Fibroblast of lung (primary cell): Measurements from ENCODE around the gene OR2V2. TPM values are rescaled to one million over a fixed set of nuclear protein-coding genes. Genes with fewer than 3 reads are reported as not detected.

Source experiments
- DNase-seq, 2 donors: peaks; one replicate each; pipeline versions ENCODE4 v3.0.0 to v3.0.0-alpha.2; 2010; ENCODE audit warnings: low read depth in 2 of 2
- H2AFZ ChIP-seq: 2 replicates; pipeline ENCODE4 v1.5.1; 2012; ENCODE audit warnings: low read length, control low read depth, inconsistent platforms
- H3K27ac ChIP-seq: 2 replicates; pipeline ENCODE4 v1.5.1; 2011; ENCODE audit warnings: low read length, control low read depth; ENCODE audit not compliant: insufficient read depth
- H3K27me3 ChIP-seq: 2 replicates; pipeline ENCODE4 v1.5.1; 2011; ENCODE audit warnings: mild to moderate bottlenecking, low read length; ENCODE audit not compliant: control insufficient read depth, insufficient read depth
- H3K36me3 ChIP-seq: 2 replicates; pipeline ENCODE4 v1.5.1; 2011; ENCODE audit warnings: low read length; ENCODE audit not compliant: control insufficient read depth, insufficient read depth
- H3K4me1 ChIP-seq: 2 replicates; pipeline ENCODE4 v1.5.1; 2011; ENCODE audit warnings: low read length; ENCODE audit not compliant: control insufficient read depth, insufficient read depth; ENCODE audit errors: extremely low read depth
- H3K4me2 ChIP-seq: 2 replicates; pipeline ENCODE4 v1.5.1; 2011; ENCODE audit warnings: low read length, control low read depth; ENCODE audit not compliant: insufficient read depth; ENCODE audit errors: extremely low read depth
- H3K4me3 ChIP-seq, 4 experiments: fragments of 200-600 bp in 1 of 4; sonication (generic) in 1 of 4; replicated peaks in 1 of 4; 2 replicates each; pipeline ENCODE4 v1.5.1; 2011 to 2016; ENCODE audit warnings: low read length in 4 of 4, low read depth in 3 of 4, mild to moderate bottlenecking in 3 of 4, control low read depth in 2 of 4, inconsistent platforms in 1 of 4, mixed read lengths in 1 of 4; ENCODE audit not compliant: insufficient read depth in 1 of 4; ENCODE audit errors: control extremely low read depth in 1 of 4
- H3K79me2 ChIP-seq: 2 replicates; pipeline ENCODE4 v1.5.1; 2012; ENCODE audit warnings: mild to moderate bottlenecking, low read length, inconsistent platforms; ENCODE audit not compliant: control insufficient read depth, insufficient read depth
- H3K9ac ChIP-seq: 2 replicates; pipeline ENCODE4 v1.5.1; 2011; ENCODE audit warnings: mild to moderate bottlenecking, low read length, control low read depth; ENCODE audit not compliant: insufficient read depth
- H3K9me3 ChIP-seq: 2 replicates; pipeline ENCODE4 v1.5.1; 2012; ENCODE audit warnings: low read depth, low read length; ENCODE audit not compliant: control insufficient read depth, insufficient read depth
- H4K20me1 ChIP-seq: 2 replicates; pipeline ENCODE4 v1.5.1; 2011; ENCODE audit warnings: low read length; ENCODE audit not compliant: control insufficient read depth, insufficient read depth; ENCODE audit errors: extremely low read depth
- EZH2 ChIP-seq: IDR thresholded peaks from 2 replicates; pipeline ENCODE4 v1.5.1; 2012; ENCODE audit warnings: low read length, control low read depth, mild to moderate bottlenecking; ENCODE audit errors: missing control alignments
- polyA plus RNA-seq, 2 donors: library from polyadenylated mRNA; depleted of rRNA in 1 of 2; stranded (reverse) in 1 of 2; unstranded in 1 of 2; fragments of >200 nt; gene quantifications; 2 replicates each; pipeline ENCODE4 v1.2.1, GENCODE V29; 2011 to 2012; ENCODE audit warnings: missing spikeins in 1 of 2
- total RNA-seq: library from RNA; depleted of rRNA; stranded (reverse); fragments of >200 nt; gene quantifications from 2 replicates; pipeline ENCODE4 v1.2.1, GENCODE V29; 2014
- TF ChIP-seq, protein P1 (sequence below), 2 donors: IDR thresholded peaks in 1 of 2; conservative IDR thresholded peaks in 1 of 2; 1 replicate in 1 of 2; 2 replicates in 1 of 2; pipeline ENCODE4 v1.5.1; 2011 to 2012; ENCODE audit warnings: low read length in 2 of 2, control low read depth in 1 of 2, inconsistent platforms in 1 of 2, low read depth in 1 of 2, mild to moderate bottlenecking in 1 of 2

Gene OR2V2
- total and polyA plus RNA-seq, 2 donors (not counting 1 experiment from before 2014, with no cell fraction given): not detected

DNA sequence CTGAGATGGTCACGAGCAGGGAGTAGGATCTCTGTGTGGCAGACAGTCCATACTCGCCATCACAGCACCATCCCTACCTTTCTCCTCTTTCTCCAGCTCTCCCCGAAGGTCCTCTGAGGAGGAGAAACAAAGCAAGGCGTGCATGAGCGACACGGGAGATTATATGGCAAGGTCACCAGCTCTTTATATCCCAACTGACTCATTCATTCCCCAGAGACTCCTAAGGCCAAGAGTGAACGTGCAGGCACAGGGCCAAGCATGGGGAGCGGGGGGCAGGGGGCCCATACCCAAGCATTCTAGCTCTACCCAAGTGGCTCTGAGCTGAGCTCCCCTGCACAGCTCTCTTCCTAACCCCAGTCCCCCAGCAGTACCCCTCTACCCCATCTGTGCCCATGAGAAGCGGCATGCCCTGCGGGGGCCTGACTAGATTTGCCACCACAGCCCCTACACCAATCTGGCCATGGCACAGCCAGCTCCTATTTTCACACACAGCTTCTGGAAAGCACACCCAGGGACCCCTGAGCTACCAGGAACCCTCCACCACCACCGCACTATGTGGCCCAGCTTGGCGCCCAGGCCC lies 50.8 kb downstream of the OR2V2 start:
- no peaks in the 10 kb centered on the region for H3K27me3 ChIP-seq
- no peaks in the 10 kb centered on the region for H4K20me1 ChIP-seq
- DNase-seq: no peak
- no peak overlapping the region for H3K9ac ChIP-seq
- H3K9me3 ChIP-seq: no peaks in the 10 kb centered on the region
- no peak overlapping the region for H3K4me2 ChIP-seq
- no peak overlapping the region for H3K27ac ChIP-seq
- no peak overlapping the region for H3K4me3 ChIP-seq
- TF ChIP-seq, protein P1, sequence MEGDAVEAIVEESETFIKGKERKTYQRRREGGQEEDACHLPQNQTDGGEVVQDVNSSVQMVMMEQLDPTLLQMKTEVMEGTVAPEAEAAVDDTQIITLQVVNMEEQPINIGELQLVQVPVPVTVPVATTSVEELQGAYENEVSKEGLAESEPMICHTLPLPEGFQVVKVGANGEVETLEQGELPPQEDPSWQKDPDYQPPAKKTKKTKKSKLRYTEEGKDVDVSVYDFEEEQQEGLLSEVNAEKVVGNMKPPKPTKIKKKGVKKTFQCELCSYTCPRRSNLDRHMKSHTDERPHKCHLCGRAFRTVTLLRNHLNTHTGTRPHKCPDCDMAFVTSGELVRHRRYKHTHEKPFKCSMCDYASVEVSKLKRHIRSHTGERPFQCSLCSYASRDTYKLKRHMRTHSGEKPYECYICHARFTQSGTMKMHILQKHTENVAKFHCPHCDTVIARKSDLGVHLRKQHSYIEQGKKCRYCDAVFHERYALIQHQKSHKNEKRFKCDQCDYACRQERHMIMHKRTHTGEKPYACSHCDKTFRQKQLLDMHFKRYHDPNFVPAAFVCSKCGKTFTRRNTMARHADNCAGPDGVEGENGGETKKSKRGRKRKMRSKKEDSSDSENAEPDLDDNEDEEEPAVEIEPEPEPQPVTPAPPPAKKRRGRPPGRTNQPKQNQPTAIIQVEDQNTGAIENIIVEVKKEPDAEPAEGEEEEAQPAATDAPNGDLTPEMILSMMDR (conservative IDR thresholded peaks at IDR 0.05 in 1 of 2, IDR thresholded peaks at IDR 0.05 in 1 of 2; ENCODE audit: low read depth in 1 of 2, low read length in 2 of 2): no peak
- no peak for TF ChIP-seq EZH2
- H3K4me1 ChIP-seq: peaks cover 2% of the 10 kb centered on the region
- H2AFZ ChIP-seq: no peak overlapping the region
- no peaks in the 10 kb centered on the region for H3K79me2 ChIP-seq
- H3K36me3 ChIP-seq: no peaks in the 10 kb centered on the region

DNA sequence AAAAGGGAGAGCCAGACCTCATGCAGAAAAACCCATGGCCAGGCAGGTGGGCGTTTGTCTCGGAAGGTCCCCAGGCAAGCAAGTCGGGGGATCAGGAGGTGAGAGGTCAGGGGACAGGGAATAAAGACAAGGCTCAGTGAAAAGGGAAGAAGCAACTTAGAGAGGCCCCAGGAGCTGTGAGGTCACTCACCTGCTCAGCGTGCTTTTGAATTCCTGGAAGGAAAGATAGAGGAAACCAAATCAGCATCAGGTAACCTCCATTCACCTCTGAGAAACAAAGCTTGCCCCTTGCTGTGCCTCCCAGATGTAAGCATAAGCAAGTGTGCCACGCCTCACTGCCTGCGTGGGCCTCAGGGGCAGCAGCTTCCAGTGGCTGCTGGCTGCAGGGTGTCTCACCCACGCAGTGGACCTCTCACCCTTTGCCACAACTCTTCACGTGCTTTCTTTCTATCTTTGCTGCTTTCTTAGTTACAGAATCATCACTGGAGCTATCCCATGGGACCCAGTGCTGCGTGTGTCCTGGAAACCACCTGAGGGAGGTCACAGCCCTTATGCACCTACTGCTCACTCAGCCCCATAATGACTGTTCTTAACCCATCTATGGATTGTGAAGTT lies 51.6 kb downstream of the OR2V2 start:
- TF ChIP-seq, protein P1 (conservative IDR thresholded peaks at IDR 0.05 in 1 of 2, IDR thresholded peaks at IDR 0.05 in 1 of 2; ENCODE audit: low read depth in 1 of 2, low read length in 2 of 2): no peak
- no peak for TF ChIP-seq EZH2
- Histone ChIP-seq H3K27ac (no peak overlapping the region), H2AFZ (no peak overlapping the region), H3K79me2 (no peaks in the 10 kb centered on the region), H3K4me2 (no peak overlapping the region), H3K4me1 (peaks cover 2% of the 10 kb centered on the region), H3K36me3 (no peaks in the 10 kb centered on the region), H4K20me1 (no peaks in the 10 kb centered on the region), H3K9me3 (no peaks in the 10 kb centered on the region), H3K4me3 (no peak overlapping the region), H3K9ac (no peak overlapping the region), H3K27me3 (no peaks in the 10 kb centered on the region)
- no peak for DNase-seq

DNA sequence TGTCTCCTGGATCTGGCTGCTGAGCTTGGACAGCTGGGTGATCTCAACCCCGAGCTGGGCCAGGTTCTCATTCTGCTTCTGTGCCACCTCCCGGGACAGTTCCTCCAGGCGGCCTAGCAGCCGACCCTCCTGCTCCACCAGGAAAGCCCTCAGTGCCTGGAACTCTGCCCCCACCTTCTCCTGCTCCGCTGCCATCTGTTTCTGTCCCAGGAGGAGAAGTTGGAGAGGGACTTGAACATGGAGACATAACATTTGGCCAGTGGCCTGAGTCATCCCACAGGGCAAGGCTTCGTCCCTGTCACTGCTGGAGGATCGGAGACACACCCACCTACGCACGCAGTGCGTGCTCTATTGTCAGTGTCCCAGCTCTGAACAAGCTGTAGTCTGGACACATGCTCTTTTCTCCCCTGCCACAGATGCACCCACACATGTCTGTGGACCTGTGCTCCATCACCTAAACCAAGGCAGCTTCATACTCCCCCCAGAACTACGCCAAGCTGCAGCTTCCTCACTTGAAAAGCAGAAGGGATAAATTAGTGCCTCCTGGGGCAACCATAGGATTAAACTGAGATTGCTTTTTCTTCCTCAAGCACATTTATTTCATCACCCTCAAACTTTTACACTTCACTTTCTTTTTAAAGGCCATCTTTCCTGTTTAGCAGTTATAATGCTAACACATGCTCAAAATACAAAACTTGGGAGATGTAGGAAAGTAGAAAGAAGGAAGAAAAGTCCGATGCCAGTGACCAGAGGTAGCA lies 52.7 kb downstream of the OR2V2 start:
- no peak for DNase-seq
- no peak for TF ChIP-seq EZH2
- TF ChIP-seq, protein P1 (conservative IDR thresholded peaks at IDR 0.05 in 1 of 2, IDR thresholded peaks at IDR 0.05 in 1 of 2; ENCODE audit: low read depth in 1 of 2, low read length in 2 of 2): no peak

More for the DNA sequence above, 52.7 kb downstream of the OR2V2 start:
- Histone ChIP-seq H3K9ac (no peak overlapping the region), H3K36me3 (no peaks in the 10 kb centered on the region), H3K4me1 (peaks cover 2% of the 10 kb centered on the region), H4K20me1 (no peaks in the 10 kb centered on the region), H3K79me2 (no peaks in the 10 kb centered on the region), H3K9me3 (no peaks in the 10 kb centered on the region), H3K27me3 (no peaks in the 10 kb centered on the region), H3K4me2 (no peak overlapping the region), H2AFZ (no peak overlapping the region), H3K4me3 (no peak overlapping the region), H3K27ac (no peak overlapping the region)
